GM19023 (cell line): ENCODE measurements around the gene ZNF519.
"Not testable (repeated sequence)": the region's sequence is repeated elsewhere in the genome, so short reads cannot be mapped to it uniquely, and the experiment has no call there.

Experiments used
- ATAC-seq: cut with Tn5 transposase; IDR thresholded peaks from one replicate; pipeline ENCODE4 v1.9.1; 2021; ENCODE audit warnings: mild to moderate bottlenecking, moderate library complexity; ENCODE audit not compliant: unreplicated experiment

Gene ZNF519

GRCh38 chr18:14132271-14132700 lies at the start of gene ZNF519:
ZNF519 (minus strand) TSS chr18:14132435; CDS start chr18:14132277, 158 bp downstream.
- ATAC-seq: peak; percentile 100

GRCh38 chr18:14179306-14179705 lies 47.1 kb upstream of the ZNF519 start:
- ATAC-seq: no peak

GRCh38 chr18:14178321-14179196 lies 46.3 kb upstream of the ZNF519 start:
- peak; percentile 87 for ATAC-seq

- not testable (repeated sequence) for ATAC-seq
These were observed 45.5 kb upstream of the ZNF519 start for GRCh38 chr18:14177540-14178320.

- not testable (repeated sequence) for ATAC-seq
These were observed 43.2 kb upstream of the ZNF519 start for GRCh38 chr18:14175404-14175803.

GRCh38 chr18:14174706-14175085 lies 42.5 kb upstream of the ZNF519 start:
- ATAC-seq: no peak

GRCh38 chr18:14174002-14174705 lies 41.9 kb upstream of the ZNF519 start:
- not testable (repeated sequence) for ATAC-seq

GRCh38 chr18:14173116-14173951 lies 41.1 kb upstream of the ZNF519 start:
- not testable (repeated sequence) for ATAC-seq

- ATAC-seq: not testable (repeated sequence)
These were observed 40.2 kb upstream of the ZNF519 start for GRCh38 chr18:14172142-14173115.

GRCh38 chr18:14171301-14172141 lies 39.3 kb upstream of the ZNF519 start:
- ATAC-seq: not testable (repeated sequence)

- not testable (repeated sequence) for ATAC-seq
These were observed 38.3 kb upstream of the ZNF519 start for GRCh38 chr18:14170367-14171036.

- ATAC-seq: not testable (repeated sequence)
These were observed 30.7 kb upstream of the ZNF519 start for GRCh38 chr18:14162915-14163314.

- not testable (repeated sequence) for ATAC-seq
These were observed 19.4 kb upstream of the ZNF519 start for GRCh38 chr18:14151564-14152113.

GRCh38 chr18:14150766-14151165 lies 18.5 kb upstream of the ZNF519 start:
- ATAC-seq: not testable (repeated sequence)

GRCh38 chr18:14149916-14150420 lies 17.7 kb upstream of the ZNF519 start:
- ATAC-seq: not testable (repeated sequence)

GRCh38 chr18:14149121-14149850 lies 17.1 kb upstream of the ZNF519 start:
- ATAC-seq: not testable (repeated sequence)
